ENCODE results near the gene XPO6. TPM values are rescaled to one million over a fixed set of nuclear protein-coding genes. Genes with fewer than 3 reads are reported as not detected.

Gene XPO6
- total RNA-seq, 1 donor from 2014 or later, result 128 TPM

DNA sequence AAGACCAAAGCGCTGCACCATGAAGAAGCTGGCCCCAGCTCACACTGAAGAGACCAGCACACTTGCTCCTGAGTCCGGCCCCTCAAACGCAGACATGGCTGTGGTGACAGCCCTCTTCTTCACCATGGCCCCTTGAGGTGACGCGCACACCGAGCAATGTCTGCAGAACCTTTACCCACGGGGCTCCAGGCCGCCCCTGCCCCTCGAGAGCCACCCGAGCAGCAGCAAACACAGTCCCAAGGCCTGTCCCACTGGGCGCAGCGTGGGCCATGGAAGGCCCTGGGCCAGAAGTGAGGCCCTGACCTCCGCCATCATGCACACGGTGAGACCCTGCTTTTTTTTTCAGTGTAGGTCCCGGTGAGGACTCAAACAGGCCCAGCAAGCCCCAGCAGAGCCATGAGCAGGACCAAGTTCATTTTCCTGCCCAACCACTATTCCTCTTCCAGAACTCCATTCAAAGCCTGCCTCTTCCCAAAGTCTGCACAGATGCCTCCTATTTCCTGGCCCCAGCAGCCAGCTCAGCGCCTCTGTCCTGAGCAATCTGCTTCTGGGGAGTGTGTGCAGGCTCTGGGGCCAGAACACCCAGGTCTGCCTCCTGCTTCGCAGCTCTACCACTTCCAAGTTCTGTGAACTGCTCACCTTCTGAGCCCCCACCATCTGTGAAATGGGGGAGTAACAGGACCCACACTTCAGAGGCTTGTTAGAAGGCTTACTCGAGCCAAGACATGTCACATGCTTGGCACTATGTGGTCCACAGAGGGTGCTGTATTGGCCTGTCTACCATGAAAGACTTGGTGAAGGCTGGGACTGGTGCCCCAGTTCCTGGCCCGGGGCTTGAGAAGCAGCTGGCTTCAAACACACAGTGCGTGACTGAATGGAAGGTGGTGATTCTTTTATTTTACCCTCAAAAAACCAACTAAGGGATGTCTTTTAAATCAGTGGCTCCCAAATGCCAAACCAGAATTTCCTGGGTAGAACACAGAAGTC is 112.5 kb downstream of the XPO6 start:
- Mint-ChIP-seq H3K27ac (ENCODE audit: unreplicated experiment) (no peak overlapping the region), H3K4me3 (ENCODE audit: unreplicated experiment) (no peak overlapping the region), H3K36me3 (ENCODE audit: unreplicated experiment) (peaks cover 27% of the 10 kb centered on the region), H3K27me3 (ENCODE audit: unreplicated experiment) (no peaks in the 10 kb centered on the region), H3K4me1 (ENCODE audit: unreplicated experiment) (no peaks in the 10 kb centered on the region), H3K9me3 (ENCODE audit: unreplicated experiment) (no peaks in the 10 kb centered on the region)
- TF ChIP-seq, protein P1, sequence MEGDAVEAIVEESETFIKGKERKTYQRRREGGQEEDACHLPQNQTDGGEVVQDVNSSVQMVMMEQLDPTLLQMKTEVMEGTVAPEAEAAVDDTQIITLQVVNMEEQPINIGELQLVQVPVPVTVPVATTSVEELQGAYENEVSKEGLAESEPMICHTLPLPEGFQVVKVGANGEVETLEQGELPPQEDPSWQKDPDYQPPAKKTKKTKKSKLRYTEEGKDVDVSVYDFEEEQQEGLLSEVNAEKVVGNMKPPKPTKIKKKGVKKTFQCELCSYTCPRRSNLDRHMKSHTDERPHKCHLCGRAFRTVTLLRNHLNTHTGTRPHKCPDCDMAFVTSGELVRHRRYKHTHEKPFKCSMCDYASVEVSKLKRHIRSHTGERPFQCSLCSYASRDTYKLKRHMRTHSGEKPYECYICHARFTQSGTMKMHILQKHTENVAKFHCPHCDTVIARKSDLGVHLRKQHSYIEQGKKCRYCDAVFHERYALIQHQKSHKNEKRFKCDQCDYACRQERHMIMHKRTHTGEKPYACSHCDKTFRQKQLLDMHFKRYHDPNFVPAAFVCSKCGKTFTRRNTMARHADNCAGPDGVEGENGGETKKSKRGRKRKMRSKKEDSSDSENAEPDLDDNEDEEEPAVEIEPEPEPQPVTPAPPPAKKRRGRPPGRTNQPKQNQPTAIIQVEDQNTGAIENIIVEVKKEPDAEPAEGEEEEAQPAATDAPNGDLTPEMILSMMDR (IDR thresholded peaks at IDR 0.05), result no peak
- DNase-seq (ENCODE audit: extremely low spot score, unreplicated experiment), result no peak

DNA sequence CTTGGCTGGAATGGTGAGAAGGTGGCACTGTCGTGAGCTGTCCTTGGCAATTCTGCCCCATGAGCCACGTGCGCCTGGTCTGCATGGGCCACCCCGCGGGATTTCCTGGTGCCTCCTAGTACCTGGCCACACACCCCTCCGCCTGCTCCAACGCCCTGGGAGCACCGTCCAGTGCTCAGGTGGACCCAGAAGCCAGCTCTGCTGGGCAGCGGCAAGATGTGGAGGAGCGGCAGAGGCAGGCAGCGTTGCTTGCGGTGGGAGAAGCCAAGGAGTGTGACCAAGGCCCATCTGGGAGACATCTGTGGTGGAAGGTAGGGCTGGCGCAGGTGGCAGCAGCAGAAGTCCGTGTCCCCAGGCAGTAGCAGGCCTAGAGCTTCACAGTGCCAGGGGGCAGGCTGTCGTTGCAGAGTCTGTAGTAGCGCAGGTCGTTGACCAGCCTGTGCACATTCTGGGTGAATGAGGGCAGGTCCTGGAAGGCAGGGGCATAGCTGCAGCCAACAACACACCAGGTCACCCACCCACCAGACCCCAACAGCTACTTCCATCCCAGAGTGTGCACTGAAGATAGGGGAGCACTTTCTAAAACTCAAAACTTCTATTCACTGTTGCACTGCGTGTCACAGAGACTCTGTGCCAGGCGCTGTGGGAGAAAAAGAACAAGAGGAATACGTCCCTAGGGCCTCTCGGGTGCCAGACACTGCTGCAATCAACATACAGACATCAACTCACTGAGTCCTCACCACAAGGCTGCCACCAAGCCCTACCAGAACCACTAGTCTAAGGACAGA is 113.4 kb downstream of the XPO6 start:
- Mint-ChIP-seq H3K27me3 (ENCODE audit: unreplicated experiment) (no peaks in the 10 kb centered on the region), H3K4me3 (ENCODE audit: unreplicated experiment) (no peak overlapping the region), H3K27ac (ENCODE audit: unreplicated experiment) (no peak overlapping the region), H3K9me3 (ENCODE audit: unreplicated experiment) (no peaks in the 10 kb centered on the region), H3K4me1 (ENCODE audit: unreplicated experiment) (no peaks in the 10 kb centered on the region), H3K36me3 (ENCODE audit: unreplicated experiment) (peaks cover 18% of the 10 kb centered on the region)
- TF ChIP-seq, protein P1 (IDR thresholded peaks at IDR 0.05), result no peak
- DNase-seq (ENCODE audit: extremely low spot score, unreplicated experiment), result no peak

DNA sequence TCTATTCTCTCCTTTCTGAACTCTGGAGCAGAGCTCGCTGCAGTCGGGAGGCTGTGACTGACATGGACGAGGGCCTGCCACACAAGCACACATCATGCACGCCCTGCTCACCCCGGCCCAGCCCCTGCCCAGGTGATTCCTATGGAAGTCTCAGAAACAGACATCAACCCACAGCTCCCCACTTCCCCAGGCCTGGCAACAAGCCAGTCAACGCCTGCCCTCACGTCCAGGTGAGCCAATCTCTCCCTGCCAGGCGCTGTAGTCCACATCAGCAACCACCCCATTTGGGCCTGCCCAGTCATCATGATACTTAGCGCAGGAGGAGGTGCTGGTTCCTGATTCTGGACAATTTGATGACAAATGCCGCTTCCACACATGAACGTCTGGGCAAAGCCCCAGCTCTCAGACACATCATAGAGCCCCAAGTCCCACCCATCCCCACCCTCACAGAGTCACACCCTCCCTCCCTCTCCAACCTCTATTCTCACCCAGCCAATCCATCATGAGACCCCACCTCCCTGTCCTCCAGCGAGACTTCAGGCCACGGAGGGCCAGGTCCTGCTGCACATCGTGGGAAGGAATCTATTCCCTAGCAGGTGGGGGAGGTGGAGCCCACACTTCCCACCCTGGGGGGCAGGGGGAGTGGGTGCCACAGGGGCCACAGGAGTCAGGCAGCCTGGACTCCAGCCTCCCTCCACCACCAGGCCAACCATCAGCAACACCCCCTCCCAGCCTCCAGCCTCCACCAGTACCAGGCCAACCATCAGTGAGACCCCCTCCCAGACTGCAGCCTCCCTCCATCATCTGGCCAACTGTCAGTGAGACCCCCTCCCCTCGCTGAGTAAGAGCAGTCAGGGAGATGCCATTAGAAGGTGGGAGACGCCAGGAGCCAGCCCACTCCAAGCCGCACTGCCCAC is 114.5 kb downstream of the XPO6 start:
- no peak overlapping the region for H3K4me3 Mint-ChIP-seq (ENCODE audit: unreplicated experiment)
- TF ChIP-seq, protein P1 (IDR thresholded peaks at IDR 0.05), result no peak
- DNase-seq (ENCODE audit: extremely low spot score, unreplicated experiment), result no peak
- H3K36me3 Mint-ChIP-seq (ENCODE audit: unreplicated experiment), result peaks cover 12% of the 10 kb centered on the region
- no peaks in the 10 kb centered on the region for H3K27me3 Mint-ChIP-seq (ENCODE audit: unreplicated experiment)
- H3K27ac Mint-ChIP-seq (ENCODE audit: unreplicated experiment), result no peak overlapping the region
- no peaks in the 10 kb centered on the region for H3K9me3 Mint-ChIP-seq (ENCODE audit: unreplicated experiment)
- peaks cover 8% of the 10 kb centered on the region for H3K4me1 Mint-ChIP-seq (ENCODE audit: unreplicated experiment)

DNA sequence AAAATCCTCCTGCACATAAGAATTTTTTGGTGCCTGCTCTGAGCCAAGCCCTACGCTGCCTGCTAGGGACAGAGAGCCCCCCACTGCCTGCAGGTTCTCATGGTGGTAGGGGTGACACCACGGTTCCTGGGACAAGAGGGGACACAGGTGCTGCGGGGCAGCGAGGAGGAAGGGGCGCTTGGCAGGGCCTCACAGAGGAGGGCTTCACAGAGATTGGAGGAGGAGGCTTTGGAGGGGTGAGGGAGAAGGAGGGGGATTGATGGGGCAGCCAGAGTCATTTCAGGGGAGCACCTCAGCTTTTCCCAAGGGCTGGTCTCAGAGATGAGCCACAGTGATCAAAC is 118.4 kb downstream of the XPO6 start:
- no peaks in the 10 kb centered on the region for H3K36me3 Mint-ChIP-seq (ENCODE audit: unreplicated experiment)
- H3K27me3 Mint-ChIP-seq (ENCODE audit: unreplicated experiment), result no peaks in the 10 kb centered on the region
- no peak overlapping the region for H3K4me3 Mint-ChIP-seq (ENCODE audit: unreplicated experiment)
- H3K9me3 Mint-ChIP-seq (ENCODE audit: unreplicated experiment), result no peaks in the 10 kb centered on the region
- H3K4me1 Mint-ChIP-seq (ENCODE audit: unreplicated experiment), result peaks cover 8% of the 10 kb centered on the region
- TF ChIP-seq, protein P1 (IDR thresholded peaks at IDR 0.05), result no peak
- H3K27ac Mint-ChIP-seq (ENCODE audit: unreplicated experiment), result no peak overlapping the region
- DNase-seq (ENCODE audit: extremely low spot score, unreplicated experiment), result no peak
